HepG2 (cell line): ENCODE results near the gene CCN2. TPM values are rescaled to one million over a fixed set of nuclear protein-coding genes. Genes with fewer than 3 reads are reported as not detected.

Experiments used
- CEBPG ChIP-seq: IDR thresholded peaks from 2 replicates; pipeline ENCODE4 v1.6.1; 2016
- ERF ChIP-seq: IDR thresholded peaks from 2 replicates; pipeline ENCODE4 v1.6.1; 2018; ENCODE audit warnings: missing biosample characterization, missing genetic modification reagents
- JDP2 ChIP-seq: sonication (generic); formaldehyde crosslinking; IDR thresholded peaks from 2 replicates; pipeline ENCODE4 v1.8.1; 2022; ENCODE audit warnings: missing genetic modification reagents, borderline replicate concordance
- JUN ChIP-seq: sonication (generic); formaldehyde crosslinking; IDR thresholded peaks from 2 replicates; pipeline ENCODE4 v1.4.0; 2020; ENCODE audit warnings: mild to moderate bottlenecking, missing genetic modification reagents
- KAT7 ChIP-seq: IDR thresholded peaks from 2 replicates; pipeline ENCODE4 v1.6.1; 2018; ENCODE audit warnings: borderline replicate concordance, missing compliant biosample characterization
- SIX4 ChIP-seq: sonication (generic); formaldehyde crosslinking; IDR thresholded peaks from 2 replicates; pipeline ENCODE4 v1.4.0; 2020; ENCODE audit warnings: missing genetic modification reagents
- YEATS2 ChIP-seq: sonication (generic); formaldehyde crosslinking; IDR thresholded peaks from 2 replicates; pipeline ENCODE4 v1.4.0; 2020; ENCODE audit warnings: missing genetic modification reagents, borderline replicate concordance
- ZBTB7B ChIP-seq: sonication (generic); formaldehyde crosslinking; IDR thresholded peaks from 2 replicates; pipeline ENCODE4 v1.4.0; 2020; ENCODE audit warnings: missing genetic modification reagents
- ZNF121 ChIP-seq: sonication (generic); formaldehyde crosslinking; IDR thresholded peaks from 2 replicates; pipeline ENCODE4 v1.5.0; 2020; ENCODE audit warnings: mild to moderate bottlenecking, missing genetic modification reagents
- ZNF205 ChIP-seq: IDR thresholded peaks from 2 replicates; pipeline ENCODE4 v1.6.1; 2018; ENCODE audit warnings: missing biosample characterization, missing genetic modification reagents
- ZNF572 ChIP-seq: sonication (generic); formaldehyde crosslinking; IDR thresholded peaks from 2 replicates; pipeline ENCODE4 v1.5.1; 2020; ENCODE audit warnings: mild to moderate bottlenecking, missing genetic modification reagents
- ZNF724P ChIP-seq: sonication (generic); formaldehyde crosslinking; IDR thresholded peaks from 2 replicates; pipeline ENCODE4 v1.8.0; 2022; ENCODE audit warnings: missing genetic modification reagents, borderline replicate concordance
- ZNF75D ChIP-seq: sonication (generic); formaldehyde crosslinking; IDR thresholded peaks from 2 replicates; pipeline ENCODE4 v1.8.1; 2023; ENCODE audit warnings: missing genetic modification reagents, mild to moderate bottlenecking, borderline replicate concordance
- ZNF773 ChIP-seq: sonication (generic); formaldehyde crosslinking; IDR thresholded peaks from 2 replicates; pipeline ENCODE4 v1.4.0; 2020; ENCODE audit warnings: missing genetic modification reagents, borderline replicate concordance
- ZSCAN12 ChIP-seq: sonication (generic); formaldehyde crosslinking; IDR thresholded peaks from 2 replicates; pipeline ENCODE4 v1.9.0; 2021; ENCODE audit warnings: mild to moderate bottlenecking, missing genetic modification reagents
- polyA plus RNA-seq, 8 experiments: library from polyadenylated mRNA; depleted of rRNA in 3 of 8; stranded (reverse) in 7 of 8; unstranded in 1 of 8; fragments of >200 nt; fragmentation: Illumina TruSeq in 4 of 8; extraction: Trizol in 4 of 8; gene quantifications; 2 replicates each; pipeline versions ENCODE4 v1.2.1 to v1.2.3, GENCODE V29; 2011 to 2016; ENCODE audit warnings: low read depth in 4 of 8, missing spikeins in 1 of 8, mixed read lengths in 1 of 8; ENCODE audit not compliant: insufficient read depth in 1 of 8
- total RNA-seq, 5 experiments: library from RNA; depleted of rRNA; stranded (reverse); fragments of >200 nt; fragmentation: Illumina TruSeq; extraction: Trizol; gene quantifications; 2 replicates each; pipeline ENCODE4 v1.2.3, GENCODE V29; 2016; ENCODE audit warnings: low read depth in 1 of 5
- TF ChIP-seq, protein P1 (sequence below): sonication (generic); formaldehyde crosslinking; IDR thresholded peaks from 2 replicates; pipeline ENCODE4 v1.8.1; 2023; ENCODE audit warnings: missing genetic modification reagents, mild to moderate bottlenecking, borderline replicate concordance
- TF ChIP-seq, protein P2 (sequence below), 2 experiments: sonication (generic) in 1 of 2; formaldehyde crosslinking in 1 of 2; IDR thresholded peaks; 2 replicates each; pipeline versions ENCODE4 v1.5.1 to v1.6.1; 2011 to 2020; ENCODE audit warnings: borderline replicate concordance in 1 of 2, low read depth in 1 of 2, low read length in 1 of 2, mild to moderate bottlenecking in 1 of 2, missing genetic modification reagents in 1 of 2, moderate library complexity in 1 of 2
- TF ChIP-seq, protein P3 (sequence below): sonication (generic); formaldehyde crosslinking; conservative IDR thresholded peaks from 2 replicates; pipeline ENCODE4 v1.8.0; 2022; ENCODE audit warnings: mild to moderate bottlenecking, moderate library complexity, missing genetic modification reagents
- TF ChIP-seq, protein P4 (sequence below): IDR thresholded peaks from 2 replicates; pipeline ENCODE4 v1.6.1; 2016; ENCODE audit warnings: mild to moderate bottlenecking
- TF ChIP-seq, protein P5 (sequence below): sonication (generic); formaldehyde crosslinking; conservative IDR thresholded peaks from 2 replicates; pipeline ENCODE4 v1.5.0; 2020; ENCODE audit warnings: missing genetic modification reagents

CCN2 gene
- total and polyA plus RNA-seq, 2 of the 13 experiments (the other 11 are each of a cell fraction or from before 2014, with no cell fraction given), result 34.7 to 316 TPM

DNA sequence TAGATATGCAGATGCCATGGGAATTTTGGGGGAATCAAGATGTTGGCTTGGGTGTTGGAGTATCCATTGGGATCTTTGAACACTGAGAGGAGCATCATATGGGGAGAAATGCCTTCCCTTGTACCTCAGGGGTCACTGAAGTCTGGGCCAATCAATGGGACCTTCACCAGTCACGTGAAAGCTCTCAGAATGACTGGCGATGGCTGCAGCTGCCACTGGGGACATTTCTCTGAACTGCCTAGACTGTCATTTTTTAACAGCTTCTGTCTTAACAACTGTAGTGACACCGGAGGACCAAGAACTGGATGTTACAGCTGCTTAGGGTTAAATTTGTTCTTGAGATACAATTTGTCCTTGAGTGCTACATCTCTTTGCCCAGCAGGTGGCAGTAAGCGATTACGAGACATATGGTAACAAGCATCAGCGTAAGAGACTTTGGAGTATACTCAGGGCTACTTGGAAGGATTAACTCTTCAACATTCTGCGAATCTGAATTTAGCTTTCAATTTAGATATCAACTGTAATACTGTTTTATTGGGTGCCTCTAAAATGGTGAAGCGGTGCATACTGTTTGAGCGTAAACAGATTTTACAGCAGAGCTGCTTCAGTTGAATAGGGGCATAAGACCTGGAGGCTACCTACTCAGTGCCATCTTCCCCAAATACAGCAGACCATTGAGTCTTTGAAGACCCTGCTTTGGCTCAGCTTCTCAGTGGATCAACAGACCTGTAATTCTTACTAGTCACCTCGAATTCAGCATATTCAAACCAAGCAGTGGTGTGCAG is 36.0 kb downstream of the CCN2 start (continued):
- TF ChIP-seq ZNF121 (CRISPR knock-in tag), result no peak
- TF ChIP-seq, protein P1, sequence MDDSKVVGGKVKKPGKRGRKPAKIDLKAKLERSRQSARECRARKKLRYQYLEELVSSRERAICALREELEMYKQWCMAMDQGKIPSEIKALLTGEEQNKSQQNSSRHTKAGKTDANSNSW, result no peak
- no peak for TF ChIP-seq ZNF724P (CRISPR knock-in tag)
- peak; percentile 61; the same call in 1 of the 2 replicates for TF ChIP-seq ERF (CRISPR knock-in tag)
- TF ChIP-seq, protein P2, sequence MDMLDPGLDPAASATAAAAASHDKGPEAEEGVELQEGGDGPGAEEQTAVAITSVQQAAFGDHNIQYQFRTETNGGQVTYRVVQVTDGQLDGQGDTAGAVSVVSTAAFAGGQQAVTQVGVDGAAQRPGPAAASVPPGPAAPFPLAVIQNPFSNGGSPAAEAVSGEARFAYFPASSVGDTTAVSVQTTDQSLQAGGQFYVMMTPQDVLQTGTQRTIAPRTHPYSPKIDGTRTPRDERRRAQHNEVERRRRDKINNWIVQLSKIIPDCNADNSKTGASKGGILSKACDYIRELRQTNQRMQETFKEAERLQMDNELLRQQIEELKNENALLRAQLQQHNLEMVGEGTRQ (IDR thresholded peaks at IDR 0.05; ENCODE audit: low read depth, low read length), result peak; percentile 41; the same call in 1 of the 2 replicates
- TF ChIP-seq, protein P2 (CRISPR knock-in tag; IDR thresholded peaks at IDR 0.05; ENCODE audit: borderline replicate concordance), result peak; percentile 44; the same call in 1 of the 2 replicates
- no peak for TF ChIP-seq ZBTB7B (CRISPR knock-in tag)
- TF ChIP-seq, protein P3, sequence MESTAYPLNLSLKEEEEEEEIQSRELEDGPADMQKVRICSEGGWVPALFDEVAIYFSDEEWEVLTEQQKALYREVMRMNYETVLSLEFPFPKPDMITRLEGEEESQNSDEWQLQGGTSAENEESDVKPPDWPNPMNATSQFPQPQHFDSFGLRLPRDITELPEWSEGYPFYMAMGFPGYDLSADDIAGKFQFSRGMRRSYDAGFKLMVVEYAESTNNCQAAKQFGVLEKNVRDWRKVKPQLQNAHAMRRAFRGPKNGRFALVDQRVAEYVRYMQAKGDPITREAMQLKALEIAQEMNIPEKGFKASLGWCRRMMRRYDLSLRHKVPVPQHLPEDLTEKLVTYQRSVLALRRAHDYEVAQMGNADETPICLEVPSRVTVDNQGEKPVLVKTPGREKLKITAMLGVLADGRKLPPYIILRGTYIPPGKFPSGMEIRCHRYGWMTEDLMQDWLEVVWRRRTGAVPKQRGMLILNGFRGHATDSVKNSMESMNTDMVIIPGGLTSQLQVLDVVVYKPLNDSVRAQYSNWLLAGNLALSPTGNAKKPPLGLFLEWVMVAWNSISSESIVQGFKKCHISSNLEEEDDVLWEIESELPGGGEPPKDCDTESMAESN (CRISPR knock-in tag), result no peak
- TF ChIP-seq KAT7 (CRISPR knock-in tag), result no peak
- no peak for TF ChIP-seq ZSCAN12 (CRISPR knock-in tag)
- 0 out of 2 replicates have a peak, but pooled peaks have one; percentile 46 for TF ChIP-seq YEATS2
- TF ChIP-seq ZNF773, result no peak
- TF ChIP-seq CEBPG (CRISPR knock-in tag), result 0 out of 2 replicates have a peak, but pooled peaks have one; percentile 13
- 0 out of 2 replicates have a peak, but pooled peaks have one; percentile 35 for TF ChIP-seq ZNF205 (CRISPR knock-in tag)
- 0 out of 2 replicates have a peak, but pooled peaks have one; percentile 29 for TF ChIP-seq JUN
- TF ChIP-seq, protein P4, sequence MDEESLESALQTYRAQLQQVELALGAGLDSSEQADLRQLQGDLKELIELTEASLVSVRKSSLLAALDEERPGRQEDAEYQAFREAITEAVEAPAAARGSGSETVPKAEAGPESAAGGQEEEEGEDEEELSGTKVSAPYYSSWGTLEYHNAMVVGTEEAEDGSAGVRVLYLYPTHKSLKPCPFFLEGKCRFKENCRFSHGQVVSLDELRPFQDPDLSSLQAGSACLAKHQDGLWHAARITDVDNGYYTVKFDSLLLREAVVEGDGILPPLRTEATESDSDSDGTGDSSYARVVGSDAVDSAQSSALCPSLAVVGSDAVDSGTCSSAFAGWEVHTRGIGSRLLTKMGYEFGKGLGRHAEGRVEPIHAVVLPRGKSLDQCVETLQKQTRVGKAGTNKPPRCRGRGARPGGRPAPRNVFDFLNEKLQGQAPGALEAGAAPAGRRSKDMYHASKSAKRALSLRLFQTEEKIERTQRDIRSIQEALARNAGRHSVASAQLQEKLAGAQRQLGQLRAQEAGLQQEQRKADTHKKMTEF (CRISPR knock-in tag), result 0 out of 2 replicates have a peak, but pooled peaks have one; percentile 50
- TF ChIP-seq SIX4 (CRISPR knock-in tag), result no peak
- TF ChIP-seq ZNF572 (CRISPR knock-in tag), result no peak
- TF ChIP-seq JDP2 (CRISPR knock-in tag), result no peak
- TF ChIP-seq ZNF75D (CRISPR knock-in tag), result no peak
- TF ChIP-seq, protein P5, sequence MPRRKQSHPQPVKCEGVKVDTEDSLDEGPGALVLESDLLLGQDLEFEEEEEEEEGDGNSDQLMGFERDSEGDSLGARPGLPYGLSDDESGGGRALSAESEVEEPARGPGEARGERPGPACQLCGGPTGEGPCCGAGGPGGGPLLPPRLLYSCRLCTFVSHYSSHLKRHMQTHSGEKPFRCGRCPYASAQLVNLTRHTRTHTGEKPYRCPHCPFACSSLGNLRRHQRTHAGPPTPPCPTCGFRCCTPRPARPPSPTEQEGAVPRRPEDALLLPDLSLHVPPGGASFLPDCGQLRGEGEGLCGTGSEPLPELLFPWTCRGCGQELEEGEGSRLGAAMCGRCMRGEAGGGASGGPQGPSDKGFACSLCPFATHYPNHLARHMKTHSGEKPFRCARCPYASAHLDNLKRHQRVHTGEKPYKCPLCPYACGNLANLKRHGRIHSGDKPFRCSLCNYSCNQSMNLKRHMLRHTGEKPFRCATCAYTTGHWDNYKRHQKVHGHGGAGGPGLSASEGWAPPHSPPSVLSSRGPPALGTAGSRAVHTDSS (CRISPR knock-in tag), result no peak
